NCI-H446 (cell line): ENCODE results near the gene ADGRD1.

Source experiments
- DNase-seq, 2 experiments: peaks; one replicate each; lab custom pipeline; 2025; lab: John Stamatoyannopoulos, UW

The ADGRD1 gene

DNA sequence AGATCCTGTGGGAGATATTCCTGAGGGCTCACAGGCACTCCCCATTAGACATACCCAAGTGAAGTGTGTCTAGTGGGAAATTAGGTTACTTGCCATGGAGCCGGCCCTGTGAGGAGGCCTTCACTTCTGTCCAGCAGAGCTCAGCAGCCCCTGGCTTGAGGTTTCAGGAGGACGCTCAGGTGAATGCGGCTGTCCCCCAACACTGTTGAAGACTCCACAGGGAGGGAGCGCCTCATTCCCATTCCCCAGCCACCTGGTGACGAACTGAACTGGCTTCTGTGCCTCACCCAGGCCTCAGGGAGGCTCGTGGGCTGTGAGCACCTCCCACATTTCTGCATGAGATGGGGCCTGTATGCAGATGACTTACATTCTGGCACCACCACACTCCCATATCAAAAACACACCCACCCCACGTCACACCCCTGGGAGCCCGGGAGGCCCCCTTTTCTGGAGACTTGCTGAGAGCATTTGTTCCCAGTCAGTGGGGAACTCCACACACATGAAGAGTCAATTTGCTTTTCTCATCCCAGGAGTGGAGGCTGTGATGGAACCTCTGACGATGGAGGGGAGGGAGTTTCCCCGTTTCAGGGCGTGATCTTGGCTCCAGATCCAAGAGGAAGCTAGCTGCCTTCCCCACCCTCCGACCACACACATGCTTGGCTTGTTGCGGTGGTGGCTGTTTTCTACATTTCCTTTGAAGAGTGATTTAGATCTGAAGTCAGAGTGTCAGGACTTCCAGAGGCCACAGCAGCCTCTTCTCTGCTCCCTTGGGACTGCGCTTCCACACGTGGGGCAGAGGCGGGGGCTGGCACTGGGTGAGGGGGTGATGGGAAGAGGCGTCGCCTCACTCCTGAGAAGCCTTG is 120.7 kb downstream of the ADGRD1 start:
- no peak for DNase-seq

- no peak for DNase-seq
Measured at GRCh38 chr12:131075194-131075593, 121.5 kb downstream of the ADGRD1 start.

GRCh38 chr12:131075611-131076010 is 121.9 kb downstream of the ADGRD1 start:
- DNase-seq = no peak

DNA sequence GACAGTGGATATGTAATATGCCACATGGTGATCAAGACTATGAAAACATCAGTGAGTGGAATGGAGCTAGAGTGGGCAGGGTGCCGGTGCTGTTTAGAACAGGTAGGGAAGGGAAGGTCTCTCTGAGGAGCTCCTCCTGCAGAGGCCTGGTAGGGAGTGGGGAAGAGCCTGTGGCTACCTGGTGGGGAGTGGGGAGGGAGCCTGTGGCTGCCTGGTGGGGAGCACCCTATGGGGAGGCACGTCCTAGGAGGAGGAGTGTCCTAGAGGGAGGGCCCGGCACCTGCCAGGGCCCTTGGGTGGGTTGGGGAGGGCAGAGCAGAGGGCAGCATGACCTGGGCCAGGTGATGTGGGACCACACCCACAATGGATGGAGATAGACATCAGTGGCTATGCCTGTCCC is 122.6 kb downstream of the ADGRD1 start:
- DNase-seq = no peak

GRCh38 chr12:131076791-131077747 is 123.4 kb downstream of the ADGRD1 start:
- no peak for DNase-seq

GRCh38 chr12:131077931-131078391 is 124.3 kb downstream of the ADGRD1 start:
- no peak for DNase-seq

DNA sequence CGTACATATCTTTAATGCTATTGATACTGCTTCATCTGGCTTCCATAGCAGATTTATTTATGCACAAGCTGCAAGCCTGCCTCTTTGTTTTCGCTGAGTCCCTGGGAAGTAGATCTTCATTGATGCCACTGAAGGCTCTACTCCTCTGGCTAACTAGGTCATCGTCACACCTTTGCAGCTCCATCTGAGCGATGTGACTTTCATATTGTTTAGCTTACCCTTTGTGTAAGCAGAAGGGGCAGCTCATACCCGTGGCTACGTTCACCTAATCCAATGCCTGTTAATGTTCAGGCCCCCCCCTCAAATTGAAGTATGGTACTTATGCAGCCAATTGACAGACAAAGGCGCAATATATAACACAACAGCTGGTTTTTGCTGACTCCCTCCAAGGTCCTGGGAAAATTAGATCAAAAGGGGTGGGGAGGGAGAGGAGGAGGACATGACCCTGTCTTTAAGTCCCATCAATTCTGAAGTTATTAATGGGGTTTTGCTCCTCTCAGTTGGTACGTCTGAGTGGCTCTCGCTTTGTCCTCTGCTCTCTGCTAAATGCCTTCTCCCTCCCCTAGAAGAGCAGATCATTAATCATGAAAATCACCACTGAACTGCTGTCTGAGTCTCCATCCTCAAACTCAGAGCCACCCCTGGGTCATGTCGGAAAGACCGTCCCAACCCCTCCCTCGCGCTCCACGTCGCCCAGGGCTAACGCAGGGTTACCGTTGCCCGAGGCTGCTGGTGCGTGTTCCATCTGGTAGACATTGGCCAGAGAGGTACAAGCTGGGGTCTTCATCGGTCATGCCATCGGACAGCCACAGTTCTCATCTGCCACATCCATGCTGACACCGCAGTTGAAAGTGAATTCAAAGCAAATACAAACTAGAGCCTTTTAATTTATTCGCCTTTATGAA is 128.8 kb downstream of the ADGRD1 start:
- DNase-seq = no peak

- no peak for DNase-seq
Measured at GRCh38 chr12:131084341-131085011, 130.8 kb downstream of the ADGRD1 start.

GRCh38 chr12:131085125-131085815 is 131.6 kb downstream of the ADGRD1 start:
- no peak for DNase-seq

- no peak for DNase-seq
Measured at GRCh38 chr12:131085816-131086591, 132.3 kb downstream of the ADGRD1 start.

- no peak for DNase-seq
Measured at GRCh38 chr12:131087302-131087818, 133.7 kb downstream of the ADGRD1 start.

DNA sequence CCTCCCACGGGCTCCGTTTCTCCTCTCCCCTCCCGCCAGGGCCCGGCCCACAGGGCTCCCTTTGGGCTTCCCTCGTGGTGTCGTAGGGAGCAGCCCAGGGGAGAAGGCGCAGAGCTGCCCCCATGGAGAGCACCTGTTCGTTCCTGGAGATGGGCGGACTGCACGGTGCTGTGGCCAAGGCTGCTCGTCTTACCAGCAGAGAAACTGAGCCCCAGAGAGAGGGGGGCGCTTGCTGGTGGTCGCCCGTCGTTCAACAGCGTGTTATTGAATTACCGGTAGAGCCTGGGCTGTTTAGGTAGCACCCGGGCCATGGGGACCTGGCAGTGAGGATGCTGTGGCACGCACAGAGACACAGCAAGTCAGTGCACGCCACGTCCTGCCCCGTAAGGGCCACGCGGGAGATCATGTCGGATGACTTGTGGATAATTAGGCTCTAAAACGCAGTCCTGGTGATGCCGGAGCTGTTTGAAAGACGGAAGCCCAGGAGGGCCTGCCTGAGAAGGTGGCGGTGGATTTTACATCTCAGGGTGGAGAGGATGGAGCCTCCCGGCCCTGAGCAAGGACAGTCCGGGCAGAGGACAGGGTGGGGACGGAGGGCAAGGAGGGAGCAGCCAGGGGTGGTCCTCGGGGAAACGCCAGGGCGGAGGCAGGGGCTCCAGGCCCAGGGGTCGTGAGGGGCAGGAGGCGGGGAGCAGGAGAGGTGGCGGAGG is 134.4 kb downstream of the ADGRD1 start:
- no peak for DNase-seq

DNA sequence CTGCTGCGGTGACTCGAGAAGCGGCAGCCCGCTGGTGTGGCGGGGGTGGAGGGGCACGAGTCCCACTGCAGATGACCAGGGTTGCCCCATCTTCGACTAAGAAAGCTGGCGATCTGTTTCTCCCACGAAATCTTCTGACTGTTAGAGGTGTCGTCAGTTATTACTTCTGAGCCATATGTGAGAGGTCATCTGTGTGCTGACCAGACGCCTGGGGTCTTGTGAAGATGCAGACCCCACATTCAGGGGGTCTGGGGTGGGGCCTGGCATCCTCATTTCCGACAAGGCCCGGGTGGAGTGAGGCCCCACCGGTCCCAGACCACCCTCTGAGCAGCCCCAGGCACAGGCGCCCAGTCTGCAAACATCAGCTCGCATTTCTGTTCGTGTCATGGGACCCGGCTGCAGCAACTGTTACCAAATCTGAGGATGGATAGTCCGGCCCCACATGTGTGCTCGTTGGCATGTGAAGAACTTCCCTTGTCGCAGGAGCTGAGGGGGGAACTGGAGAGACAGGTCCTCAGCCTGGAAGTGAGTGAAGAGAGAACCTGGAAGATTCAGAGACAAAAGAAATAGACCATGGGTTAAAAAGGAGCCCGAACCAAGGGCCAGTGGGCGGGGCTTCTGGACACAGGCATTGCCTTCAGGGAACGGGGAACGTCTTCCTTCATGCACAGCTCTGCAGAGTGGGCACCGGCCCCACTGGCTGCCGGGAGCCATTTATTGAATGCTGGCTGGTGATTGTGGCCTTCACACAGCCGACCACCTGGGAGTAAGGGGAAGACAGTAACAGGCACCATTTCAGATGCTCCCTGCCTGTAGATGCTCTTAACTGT is 135.2 kb downstream of the ADGRD1 start:
- DNase-seq = no peak

GRCh38 chr12:131089531-131090273 is 136.0 kb downstream of the ADGRD1 start:
- DNase-seq = no peak

DNA sequence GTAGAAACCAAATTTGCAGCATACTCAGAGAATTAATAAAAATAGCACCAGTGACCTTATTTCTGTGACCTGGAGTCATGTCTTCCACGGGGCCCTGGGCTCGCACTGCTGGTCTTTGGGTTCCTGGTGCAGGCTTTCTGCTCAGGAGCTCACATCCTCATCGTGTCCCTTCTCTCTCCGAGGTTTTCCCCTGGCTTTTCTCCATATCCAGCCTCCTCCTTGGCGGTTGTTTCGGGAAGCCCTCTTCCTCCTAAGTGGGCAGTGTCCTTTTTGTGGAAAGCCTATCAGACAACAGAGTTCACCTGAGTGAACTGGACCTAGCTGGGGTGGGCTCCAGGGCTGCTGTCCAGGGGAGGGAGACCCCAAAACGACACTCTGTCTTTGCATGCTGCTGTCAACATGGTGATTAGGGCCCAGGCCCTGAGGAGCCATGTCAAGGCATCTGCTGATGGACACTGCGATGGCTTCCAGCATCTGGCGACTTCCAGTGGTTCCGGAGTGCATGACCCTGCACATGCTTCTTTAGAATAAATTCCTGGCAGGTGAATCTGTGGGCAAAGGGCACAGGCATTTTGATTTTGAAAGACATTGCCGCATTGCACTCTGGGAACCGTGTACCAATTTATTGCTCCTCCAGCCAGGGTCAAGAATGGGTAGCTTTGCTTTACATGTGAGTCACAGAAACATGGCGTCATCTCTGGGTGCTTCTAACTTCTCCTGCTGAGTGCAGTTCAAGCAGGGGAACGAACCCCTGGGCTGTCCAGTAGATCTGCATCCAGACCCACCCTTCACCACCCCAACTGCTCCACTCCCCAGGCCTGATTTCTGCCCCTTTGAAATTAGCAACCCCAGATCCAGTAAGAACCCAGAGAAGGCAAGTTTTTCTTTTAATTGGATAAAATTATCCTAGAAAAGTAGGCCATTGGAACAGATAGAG is 136.8 kb downstream of the ADGRD1 start:
- no peak for DNase-seq

DNA sequence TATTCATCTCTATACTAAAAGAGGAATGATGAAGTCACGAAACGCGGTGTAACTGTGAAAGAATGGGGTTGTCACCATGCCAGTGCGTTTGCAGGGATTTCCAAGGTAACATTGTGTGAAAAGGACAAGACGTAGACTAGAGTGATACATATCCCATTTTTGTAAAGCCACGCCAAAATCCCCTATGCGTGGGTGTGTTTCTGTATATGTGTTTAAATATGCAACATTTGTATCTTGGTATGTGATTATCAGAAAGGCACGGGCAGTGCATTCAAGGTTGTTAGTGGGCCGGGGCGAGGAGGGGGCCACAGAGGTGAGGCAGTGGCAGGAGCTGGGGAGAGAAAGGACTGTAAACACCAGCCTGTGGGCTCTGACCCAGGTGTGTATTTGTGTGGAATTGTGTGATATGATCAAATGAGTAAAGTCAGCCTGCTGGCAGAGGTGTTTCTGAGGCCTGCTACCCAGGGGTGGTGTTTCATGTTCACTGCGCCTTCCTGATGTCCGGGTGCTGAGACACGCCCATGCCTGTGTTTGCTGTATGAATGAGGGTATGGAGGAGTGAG is 137.8 kb downstream of the ADGRD1 start:
- DNase-seq = no peak
